Eye (tissue), 1 donor: ENCODE measurements around the gene SULT1A3.
"Not testable (repeated sequence)": the region's sequence is repeated elsewhere in the genome, so short reads cannot be mapped to it uniquely, and the experiment has no call there.

Experiments used
- DNase-seq: peaks from one replicate; pipeline ENCODE4 v3.0.0-alpha.2; 2015

Gene SULT1A3

DNA sequence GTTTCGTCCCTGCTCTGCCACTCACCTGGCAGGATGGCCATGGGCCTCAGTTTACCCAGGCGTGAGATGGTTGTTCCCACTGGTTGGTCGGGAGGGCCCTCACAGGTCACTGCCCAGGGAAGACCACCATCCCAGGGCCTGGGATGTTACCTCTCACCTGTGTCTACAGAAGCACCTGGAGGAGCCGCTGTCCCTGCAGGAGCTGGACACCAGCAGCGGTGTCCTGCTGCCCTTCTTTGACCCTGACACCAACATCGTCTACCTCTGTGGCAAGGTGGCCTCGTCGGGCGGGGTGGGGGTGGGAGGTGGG lies 11.5 kb upstream of the SULT1A3 start:
- no peak for DNase-seq

DNA sequence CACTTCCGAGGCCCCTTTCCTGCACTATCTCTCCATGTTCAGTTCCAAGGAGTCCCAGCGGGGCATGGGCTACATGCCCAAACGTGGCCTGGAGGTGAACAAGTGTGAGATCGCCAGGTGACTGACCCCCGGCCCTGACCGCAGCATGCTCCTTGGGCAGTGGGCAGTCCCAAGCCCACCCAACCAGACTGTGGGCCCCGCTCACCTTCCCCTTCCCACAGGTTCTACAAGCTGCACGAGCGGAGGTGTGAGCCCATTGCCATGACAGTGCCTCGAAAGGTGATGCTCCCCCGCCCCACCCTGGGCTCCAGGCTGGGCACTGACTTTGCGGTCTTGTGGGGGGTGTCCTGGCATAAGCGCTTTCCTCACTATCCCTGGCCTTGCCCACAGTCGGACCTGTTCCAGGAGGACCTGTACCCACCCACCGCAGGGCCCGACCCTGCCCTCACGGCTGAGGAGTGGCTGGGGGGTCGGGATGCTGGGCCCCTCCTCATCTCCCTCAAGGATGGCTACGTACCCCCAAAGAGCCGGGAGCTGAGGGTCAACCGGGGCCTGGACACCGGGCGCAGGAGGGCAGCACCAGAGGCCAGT lies 11.0 kb upstream of the SULT1A3 start:
- DNase-seq = no peak

DNA sequence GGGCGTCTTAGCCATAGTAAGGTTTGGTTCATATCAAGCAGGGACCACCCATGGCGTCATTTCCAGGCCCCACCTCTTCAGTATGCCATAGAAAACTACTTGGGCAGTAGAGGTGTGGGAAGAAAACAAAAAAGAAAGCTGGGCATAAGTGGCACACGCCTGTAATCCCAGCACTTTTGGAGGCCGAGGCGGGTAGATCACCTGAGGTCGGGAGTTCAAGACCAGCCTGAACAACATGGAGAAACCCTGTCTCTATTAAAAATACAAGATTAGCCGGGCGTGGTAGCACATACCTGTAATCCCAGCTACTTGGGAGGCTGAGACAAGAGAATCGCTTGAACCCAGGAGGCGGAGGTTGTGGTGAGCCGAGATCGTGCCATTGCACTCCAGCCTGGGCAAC lies 7.9 kb upstream of the SULT1A3 start:
- DNase-seq = not testable (repeated sequence)

DNA sequence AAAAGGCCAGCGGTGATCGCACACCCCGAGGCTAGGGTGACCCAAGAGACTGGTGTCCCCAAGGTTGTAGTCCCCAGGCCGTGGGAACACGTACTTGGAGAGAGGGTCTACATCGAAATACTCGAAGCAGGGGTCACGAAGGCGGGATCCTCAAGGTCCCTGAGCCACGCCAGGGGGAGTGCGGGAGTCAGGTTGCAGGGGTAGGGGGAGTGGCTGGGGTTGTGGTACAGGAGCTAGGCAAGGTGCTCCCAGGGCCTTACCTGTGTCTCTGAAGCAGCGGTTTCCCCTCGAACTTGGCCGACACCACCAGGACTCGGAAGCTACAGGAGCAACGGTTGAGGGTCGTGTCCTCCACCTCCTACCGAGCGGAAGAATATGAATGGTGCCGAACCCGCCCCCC lies 6.0 kb upstream of the SULT1A3 start:
- DNase-seq = not testable (repeated sequence)

DNA sequence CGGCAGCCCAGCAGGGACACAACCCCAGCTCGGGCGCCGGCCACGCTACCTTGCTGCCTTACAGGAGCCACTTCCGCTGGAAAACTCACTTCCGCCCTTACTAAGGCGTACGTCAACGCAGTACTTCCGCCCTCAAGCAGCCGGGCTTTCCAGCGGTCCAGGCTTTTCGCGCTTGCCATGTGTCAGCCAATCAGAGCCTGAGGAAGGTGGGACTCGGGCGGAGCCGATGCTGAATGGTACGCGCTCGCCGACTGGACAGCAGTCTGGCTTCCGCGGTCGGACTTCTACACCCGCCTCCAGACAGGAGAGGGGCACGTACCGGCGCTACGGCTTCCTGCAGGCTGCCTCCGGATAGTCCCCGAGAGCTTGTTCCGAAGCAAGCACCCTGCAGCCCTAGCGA lies 5.4 kb upstream of the SULT1A3 start, which contains the start of the genes BOLA2B and SLX1A:
TSS of gene BOLA2B (minus strand) at position 52 of the 400 bp plus-strand sequence. CDS start 71 bp downstream, outside the sequence.
TSS of gene SLX1A (plus strand) at position 261 of the 400 bp plus-strand sequence. CDS start 210 bp downstream, outside the sequence.
- DNase-seq = not testable (repeated sequence)

DNA sequence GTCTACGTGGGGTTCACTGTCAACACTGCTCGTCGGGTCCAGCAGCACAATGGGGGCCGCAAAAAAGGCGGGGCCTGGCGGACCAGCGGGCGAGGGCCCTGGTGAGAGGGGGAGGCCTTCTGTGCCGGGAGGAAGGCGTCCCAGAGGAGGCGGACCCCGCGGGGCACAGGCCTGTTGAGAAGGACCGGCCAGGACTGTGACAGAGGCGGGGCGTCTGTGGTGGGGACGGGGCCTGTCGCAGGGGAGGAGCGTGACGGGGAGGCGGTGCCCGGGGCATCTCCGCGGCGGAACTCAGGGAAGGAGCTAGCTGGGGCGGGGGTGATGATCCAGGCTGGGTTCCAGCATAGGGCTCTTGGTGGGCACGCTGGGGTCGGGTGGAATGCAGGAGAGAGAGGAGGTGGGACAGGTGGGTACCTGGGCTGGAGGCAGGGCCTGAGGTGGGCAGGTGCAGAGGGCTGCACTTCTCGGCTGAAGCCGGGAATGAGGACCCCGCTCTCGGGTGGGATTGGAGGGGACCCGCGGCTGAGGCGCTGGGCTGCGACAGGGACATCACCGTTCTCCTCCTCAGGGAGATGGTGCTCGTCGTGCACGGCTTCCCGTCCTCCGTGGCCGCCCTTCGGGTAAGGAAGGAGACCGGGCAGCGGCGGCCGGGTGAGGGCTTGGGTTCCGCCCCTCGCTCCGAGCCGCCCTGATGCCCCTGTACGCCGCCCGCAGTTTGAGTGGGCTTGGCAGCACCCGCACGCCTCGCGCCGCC lies 4.7 kb upstream of the SULT1A3 start:
- DNase-seq = not testable (repeated sequence)

DNA sequence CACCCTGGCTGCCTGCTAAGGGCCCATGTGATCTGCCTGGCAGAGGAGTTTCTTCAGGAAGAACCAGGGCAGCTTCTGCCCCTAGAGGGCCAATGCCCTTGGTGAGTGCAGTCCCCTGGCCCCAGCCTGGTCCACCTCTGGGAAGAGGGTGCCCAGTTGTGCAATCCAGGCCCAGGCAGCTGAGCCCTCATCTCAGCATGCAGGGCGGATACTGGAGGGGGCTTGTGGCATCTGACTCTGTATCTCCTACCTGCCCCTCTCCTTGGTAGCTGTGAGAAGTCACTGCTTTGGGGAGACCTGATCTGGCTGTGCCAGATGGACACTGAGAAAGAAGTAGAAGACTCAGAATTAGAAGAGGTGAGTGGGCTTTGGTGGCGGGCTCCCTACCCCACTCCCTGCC lies 2.1 kb upstream of the SULT1A3 start:
- not testable (repeated sequence) for DNase-seq

DNA sequence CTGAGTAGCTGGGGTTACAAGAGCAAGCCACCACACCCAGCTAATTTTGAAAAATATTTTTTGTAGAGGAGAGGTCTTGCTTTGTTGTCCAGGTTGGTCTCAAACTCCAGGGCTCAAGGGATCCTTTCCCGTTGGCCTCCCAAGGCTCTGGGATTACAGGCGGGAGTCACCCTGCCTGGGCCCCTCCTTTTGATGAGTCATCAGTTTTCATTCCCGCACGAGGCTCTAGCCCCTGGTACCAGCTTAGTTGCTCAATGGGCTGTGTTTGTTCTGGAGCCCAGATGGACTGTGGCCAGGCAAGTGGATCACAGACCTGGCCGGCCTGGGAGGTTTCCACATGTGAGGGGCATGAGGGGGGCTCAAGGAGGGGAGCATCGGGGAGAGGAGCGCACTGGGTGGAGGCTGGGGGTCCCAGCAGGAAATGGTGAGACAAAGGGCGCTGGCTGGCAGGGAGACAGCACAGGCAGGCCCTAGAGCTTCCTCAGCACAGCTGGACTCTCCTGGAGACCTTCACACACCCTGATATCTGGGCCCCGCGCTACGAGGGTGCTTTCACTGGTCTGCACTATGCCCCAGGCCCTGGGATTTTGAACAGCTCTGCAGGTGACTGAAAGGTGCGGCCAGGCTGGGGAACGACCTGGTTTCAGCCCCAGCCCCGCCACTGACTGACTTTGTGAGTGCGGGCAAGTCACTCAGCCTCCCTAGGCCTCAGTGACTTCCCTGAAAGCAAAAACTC lies 721 bp downstream of the SULT1A3 start:
- not testable (repeated sequence) for DNase-seq

DNA sequence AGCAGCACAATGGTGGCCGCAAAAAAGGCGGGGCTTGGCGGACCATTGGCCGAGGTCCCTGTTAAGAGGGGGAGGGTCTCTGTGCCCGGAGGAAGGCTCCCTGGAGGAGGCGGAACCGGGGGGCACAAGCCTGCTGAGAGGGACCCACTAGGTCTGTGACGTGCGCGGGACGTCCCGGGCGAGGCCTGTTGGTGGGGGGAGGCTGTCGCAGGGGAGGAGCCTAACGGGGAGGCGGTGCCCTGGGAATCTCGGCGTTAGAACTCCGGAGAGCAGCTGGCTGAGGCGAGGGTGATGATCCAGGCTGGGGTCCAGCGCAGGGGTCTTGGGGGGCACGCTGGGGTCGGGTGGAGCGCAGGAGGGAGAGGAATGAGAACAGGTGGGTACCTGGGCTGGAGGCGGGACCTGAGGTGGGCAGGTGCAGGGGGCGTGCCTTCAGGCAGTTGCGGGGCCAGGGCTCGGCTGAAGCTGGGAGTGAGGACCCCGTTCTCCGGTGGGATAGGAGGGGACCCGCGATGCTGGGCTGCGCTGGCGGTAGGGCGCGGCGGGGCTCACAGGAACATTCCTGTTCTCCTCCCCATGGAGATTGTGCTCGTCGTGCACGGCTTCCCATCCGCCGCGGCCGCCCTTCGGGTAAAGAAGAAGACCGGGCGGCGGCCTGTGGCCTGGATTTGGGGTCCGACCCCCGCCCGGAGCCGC lies 6.6 kb downstream of the SULT1A3 start:
- DNase-seq = not testable (repeated sequence)

DNA sequence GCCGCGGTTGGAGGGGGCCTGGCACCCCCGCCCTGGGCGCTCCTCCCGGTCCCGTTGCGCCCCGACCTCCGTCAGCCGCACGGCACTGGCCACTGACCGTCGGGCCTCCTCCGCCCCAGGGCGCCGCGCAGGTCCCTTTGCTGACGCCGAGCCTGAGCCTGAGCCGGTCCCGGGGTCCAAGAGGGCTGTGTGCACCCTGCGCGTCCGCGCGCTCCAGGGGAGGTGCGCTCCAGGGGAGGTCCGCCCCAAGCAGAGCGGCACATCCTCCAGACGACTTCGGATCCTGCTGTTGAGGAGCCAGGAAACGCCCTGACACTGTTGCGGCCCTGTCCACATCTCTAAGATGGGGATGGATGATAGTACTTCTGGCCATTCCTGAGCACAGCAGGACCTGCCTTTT lies 7.2 kb downstream of the SULT1A3 start:
- DNase-seq = not testable (repeated sequence)

DNA sequence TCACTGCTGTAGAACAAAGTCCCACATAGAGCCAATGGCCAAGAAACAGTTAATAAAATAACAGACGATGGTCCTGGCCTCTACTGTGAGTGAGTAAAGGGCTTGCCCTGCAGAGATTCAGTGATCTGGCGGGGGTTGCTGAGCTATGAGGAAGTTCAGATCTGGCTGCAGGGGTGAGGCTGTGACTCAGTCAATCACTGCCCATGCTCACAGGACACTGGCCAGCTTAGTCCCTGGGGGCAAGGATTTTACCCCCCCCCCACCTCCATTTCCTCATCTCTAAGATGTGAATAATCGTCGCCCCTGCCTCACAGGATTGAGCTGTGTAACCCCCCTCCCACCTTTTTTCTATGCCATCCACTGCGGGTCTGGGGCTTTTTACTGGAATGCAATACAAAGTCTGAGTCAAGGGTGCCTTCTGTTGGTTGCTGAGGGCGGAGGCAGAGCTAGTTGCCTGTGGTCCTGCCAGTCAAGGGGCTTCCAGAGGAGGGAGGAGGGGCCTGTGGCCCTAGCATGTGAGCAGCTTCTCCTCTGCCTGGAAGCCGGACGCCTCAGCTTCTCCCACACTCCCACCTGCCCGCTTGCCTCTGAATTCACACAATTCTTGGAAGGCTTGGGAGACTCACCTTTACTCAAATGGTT lies 8.1 kb downstream of the SULT1A3 start:
- DNase-seq = not testable (repeated sequence)

DNA sequence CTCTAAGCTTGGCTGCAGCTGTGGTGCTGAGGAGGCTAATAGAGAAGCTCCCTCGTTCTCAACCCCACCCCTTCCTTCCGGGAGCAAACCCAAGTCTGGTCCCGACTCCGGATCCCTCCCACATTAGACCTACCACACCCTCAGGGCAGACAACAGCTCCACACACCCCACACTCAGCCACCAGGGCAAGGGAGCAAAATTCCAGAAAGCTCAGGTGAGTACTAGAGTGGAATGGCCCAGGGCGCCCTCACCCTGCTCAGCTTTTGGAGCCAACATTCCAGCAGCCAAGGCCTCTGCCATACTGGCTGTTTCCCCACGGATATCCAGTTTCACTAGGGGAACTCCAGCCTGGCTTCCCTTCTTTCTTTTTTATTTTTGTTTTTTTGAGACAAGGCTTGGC lies 10.0 kb downstream of the SULT1A3 start:
- DNase-seq = not testable (repeated sequence)

DNA sequence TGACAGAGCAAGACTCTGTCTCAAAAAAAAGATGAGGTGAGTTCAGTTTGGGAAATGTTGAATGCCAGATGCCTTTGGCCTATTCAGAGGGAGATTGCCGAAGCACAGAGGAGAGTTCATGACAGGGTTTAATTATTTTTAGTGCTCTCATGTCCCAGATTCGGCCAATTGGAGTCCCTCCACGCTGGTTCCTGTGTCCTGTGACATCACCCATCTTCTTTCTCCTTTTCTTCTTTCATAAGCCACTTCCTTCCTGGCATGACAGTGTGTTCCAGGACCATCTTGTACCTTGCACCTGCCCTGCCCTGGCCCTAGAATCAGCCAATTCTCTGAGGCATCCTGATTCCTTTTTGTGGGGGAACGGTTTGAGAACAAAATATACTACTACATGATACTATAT lies 12.4 kb downstream of the SULT1A3 start:
- DNase-seq = not testable (repeated sequence)

DNA sequence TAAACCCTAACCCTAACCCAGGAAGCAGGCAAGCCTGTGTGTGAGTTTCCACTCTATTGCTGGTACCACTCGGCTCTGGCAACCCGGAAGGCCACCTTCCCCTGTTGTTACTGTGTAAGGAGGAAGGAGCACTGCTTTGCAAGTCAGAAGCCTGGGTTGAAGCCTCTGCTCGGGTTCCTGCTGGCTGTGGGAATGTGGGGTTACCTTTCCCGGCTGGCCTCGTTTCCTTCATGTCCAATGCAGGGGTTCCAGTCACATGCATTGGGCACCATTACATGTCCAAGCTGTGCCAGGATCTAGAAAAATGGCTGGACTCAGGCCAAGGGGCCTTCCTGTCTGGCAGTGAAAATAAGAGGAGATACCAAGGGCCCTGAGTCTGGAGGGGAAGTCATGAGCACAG lies 18.0 kb downstream of the SULT1A3 start:
- not testable (repeated sequence) for DNase-seq

DNA sequence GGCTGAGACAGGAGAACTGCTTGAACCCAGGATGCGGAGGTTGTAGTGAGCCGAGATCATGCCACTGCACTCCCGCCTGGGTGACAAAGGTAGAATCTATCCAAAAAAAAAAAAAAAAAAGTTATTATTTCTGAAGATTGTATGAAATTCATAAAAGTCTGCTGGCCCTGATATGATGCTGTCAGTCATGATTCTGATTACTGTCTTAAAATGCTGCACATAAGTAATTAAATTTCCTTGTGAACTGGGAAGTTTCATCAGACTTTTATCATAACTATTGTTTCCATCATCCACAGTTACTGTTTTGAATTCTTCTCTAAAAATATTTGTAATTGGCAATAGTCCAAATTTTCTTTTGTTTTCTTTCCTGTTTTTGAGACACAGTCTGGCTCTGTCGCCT lies 49.3 kb downstream of the SULT1A3 start, which contains the start of gene NPIPB13:
TSS of gene NPIPB13 (minus strand) at position 101 of the 400 bp plus-strand sequence. CDS start 2,906 bp downstream, outside the sequence.
- not testable (repeated sequence) for DNase-seq
